Adrenal gland (tissue), 12 donors: ENCODE results near the gene TRDN. TPM values are rescaled to one million over a fixed set of nuclear protein-coding genes. Genes with fewer than 3 reads are reported as not detected.

ENCODE experiments used
- DNase-seq, 7 donors: peaks; one replicate each; pipeline ENCODE4 v3.0.0-alpha.2; 2019 to 2020
- H3K27ac ChIP-seq, 5 donors: fragments of 200-600 bp; sonication (generic) in 4 of 5; 1 replicate in 3 of 5; 2 replicates in 2 of 5; pipeline versions ENCODE4 v1.5.1 to v1.8.0; 2016 to 2020; ENCODE audit warnings: mild to moderate bottlenecking in 1 of 5
- H3K27me3 ChIP-seq: fragments of 200-600 bp; 2 replicates; pipeline ENCODE4 v1.8.0; 2021
- H3K36me3 ChIP-seq, 2 donors: fragments of 200-600 bp; replicated peaks in 1 of 2; 1 replicate in 1 of 2; 2 replicates in 1 of 2; pipeline versions ENCODE4 v1.5.1 to v1.8.0; 2018 to 2022
- H3K4me1 ChIP-seq, 2 donors: fragments of 200-600 bp; replicated peaks in 1 of 2; 1 replicate in 1 of 2; 2 replicates in 1 of 2; pipeline versions ENCODE4 v1.5.1 to v1.8.0; 2018 to 2021
- H3K4me3 ChIP-seq, 4 donors: fragments of 200-600 bp; sonication (generic) in 3 of 4; one replicate each; pipeline ENCODE4 v1.5.1; 2016 to 2018
- H3K9me3 ChIP-seq, 3 donors: fragments of 200-600 bp; sonication (generic) in 1 of 3; replicated peaks in 1 of 3; 1 replicate in 2 of 3; 2 replicates in 1 of 3; pipeline versions ENCODE4 v1.5.1 to v1.8.0; 2016 to 2021
- POLR2A ChIP-seq, 2 donors: fragments of 450-650 bp; IDR thresholded peaks; one replicate each; pipeline ENCODE4 v1.6.1; 2017; ENCODE audit warnings: antibody characterized with exemption in 2 of 2, mild to moderate bottlenecking in 2 of 2, moderate library complexity in 1 of 2
- WGBS, 4 donors: extraction: QIAGEN DNeasy Blood & Tissue Kit in 2 of 4; methylation state at CpG; one replicate each; pipeline versions ENCODE4 v1.1.5 to v1.1.7; 2013 to 2017; 5-methylcytosine and 5-hydroxymethylcytosine counted together
- intact Hi-C, 2 donors: fragments of 100-400 bp; cut with DNase I; formaldehyde crosslinking; loops; one replicate each; pipeline versions ENCODE4 v1.14.1 to v1.15.0; 2022 to 2023
- polyA plus RNA-seq, 3 donors: library from polyadenylated mRNA; stranded (reverse); fragments of 200-250 nt in 2 of 3; fragments of 350-450 nt in 1 of 3; fragmentation: Illumina TruSeq in 1 of 3; extraction: RNeasy Lipid Tissue Mini Kit (QIAGEN cat#74804) in 1 of 3; gene quantifications; one replicate each; pipeline ENCODE4 v1.2.3, GENCODE V29; 2013 to 2014
- total RNA-seq, 9 donors: library from RNA; depleted of rRNA in 4 of 9; stranded (reverse); fragments of >200 nt in 4 of 9; fragments of 120-200 nt in 1 of 9; fragmentation: NEBNext Ultra II Directional in 1 of 9; extraction: Animal tissue kit (Norgen Biotek cat#: 25700) in 1 of 9; gene quantifications; one replicate each; pipeline versions ENCODE4 v1.1.0 to v1.2.4, GENCODE V29; 2013 to 2023
- TF ChIP-seq, protein P1 (sequence below), 6 experiments: fragments of 450-650 bp in 4 of 6; fragments of 200-600 bp in 2 of 6; sonication (generic) in 1 of 6; IDR thresholded peaks; 1 replicate in 5 of 6; 2 replicates in 1 of 6; pipeline versions ENCODE4 v1.5.1 to v1.8.0; 2016 to 2021; ENCODE audit warnings: antibody characterized with exemption in 6 of 6, mild to moderate bottlenecking in 2 of 6, moderate library complexity in 1 of 6
- donor health status: healthy with polysubstance abuse.
- donor health status: Bipolar disorder and iron deficiency.
- donor health status: DM: yes; HTN: yes; CAD: no.
- donor health status: DM: no; HTN: no; CAD: no.
- donor health status: DM: no; HTN: no; CAD: no.
- donor health status: DM: yes; HTN: yes; CAD: no.

Gene TRDN
- total and polyA plus RNA-seq, 12 donors = 0.06 to 3.5 (median 0.54) TPM; not detected in 2

DNA sequence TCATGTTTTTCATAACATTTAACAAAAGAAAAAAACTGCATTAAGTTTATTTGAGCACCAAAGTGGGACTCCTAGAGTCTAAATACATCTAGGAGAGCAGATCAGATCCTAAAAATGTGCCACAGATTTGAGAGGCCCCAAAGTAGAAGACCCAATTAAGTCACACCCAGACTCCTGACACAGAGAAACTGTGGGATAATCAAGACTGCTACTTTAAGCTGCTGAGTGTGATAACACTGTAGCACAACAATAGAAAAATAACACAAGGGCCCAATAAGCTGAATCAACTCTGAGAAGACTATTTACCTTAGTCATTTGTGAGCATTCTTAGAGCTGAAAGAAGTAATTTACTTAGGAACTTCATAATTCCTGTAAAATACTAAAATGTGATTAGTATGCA is 26.0 kb downstream of the TRDN start:
- TF ChIP-seq POLR2A (IDR thresholded peaks at IDR 0.05) = no peak
- TF ChIP-seq, protein P1, sequence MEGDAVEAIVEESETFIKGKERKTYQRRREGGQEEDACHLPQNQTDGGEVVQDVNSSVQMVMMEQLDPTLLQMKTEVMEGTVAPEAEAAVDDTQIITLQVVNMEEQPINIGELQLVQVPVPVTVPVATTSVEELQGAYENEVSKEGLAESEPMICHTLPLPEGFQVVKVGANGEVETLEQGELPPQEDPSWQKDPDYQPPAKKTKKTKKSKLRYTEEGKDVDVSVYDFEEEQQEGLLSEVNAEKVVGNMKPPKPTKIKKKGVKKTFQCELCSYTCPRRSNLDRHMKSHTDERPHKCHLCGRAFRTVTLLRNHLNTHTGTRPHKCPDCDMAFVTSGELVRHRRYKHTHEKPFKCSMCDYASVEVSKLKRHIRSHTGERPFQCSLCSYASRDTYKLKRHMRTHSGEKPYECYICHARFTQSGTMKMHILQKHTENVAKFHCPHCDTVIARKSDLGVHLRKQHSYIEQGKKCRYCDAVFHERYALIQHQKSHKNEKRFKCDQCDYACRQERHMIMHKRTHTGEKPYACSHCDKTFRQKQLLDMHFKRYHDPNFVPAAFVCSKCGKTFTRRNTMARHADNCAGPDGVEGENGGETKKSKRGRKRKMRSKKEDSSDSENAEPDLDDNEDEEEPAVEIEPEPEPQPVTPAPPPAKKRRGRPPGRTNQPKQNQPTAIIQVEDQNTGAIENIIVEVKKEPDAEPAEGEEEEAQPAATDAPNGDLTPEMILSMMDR (IDR thresholded peaks at IDR 0.05) = no peak
- H3K36me3 ChIP-seq = no peaks in the 10 kb centered on the region
- H3K9me3 ChIP-seq = no peaks in the 10 kb centered on the region
- H3K27me3 ChIP-seq = no peaks in the 10 kb centered on the region
- no peak for DNase-seq
- intact Hi-C loops = no loop called here
- H3K27ac ChIP-seq = no peak overlapping the region
- H3K4me3 ChIP-seq = no peak overlapping the region
- no peaks in the 10 kb centered on the region for H3K4me1 ChIP-seq

DNA sequence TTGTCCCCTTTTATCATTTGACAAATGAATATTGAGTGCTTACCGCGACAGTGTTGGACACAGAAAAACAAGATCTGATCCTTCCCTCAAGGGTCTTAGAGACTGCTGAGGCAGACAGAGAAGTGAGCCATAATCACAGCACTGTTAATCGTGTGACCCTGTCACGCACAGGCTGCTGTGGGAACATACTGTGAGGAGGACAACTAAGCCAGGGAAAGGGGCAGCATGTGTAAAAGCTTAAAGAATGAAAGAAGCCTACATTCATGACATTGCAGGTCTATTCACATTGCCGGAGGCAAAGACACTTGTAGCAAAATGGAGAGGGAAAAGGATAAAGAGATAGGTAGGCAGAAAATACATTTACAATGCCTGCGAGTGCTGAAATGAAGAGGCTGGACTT is 32.7 kb downstream of the TRDN start:
- TF ChIP-seq, protein P1 (IDR thresholded peaks at IDR 0.05) = no peak
- no peak for TF ChIP-seq POLR2A (IDR thresholded peaks at IDR 0.05)
- Histone ChIP-seq H3K36me3 (no peaks in the 10 kb centered on the region), H3K4me3 (no peak overlapping the region), H3K27me3 (no peaks in the 10 kb centered on the region), H3K27ac (no peak overlapping the region), H3K9me3 (no peaks in the 10 kb centered on the region), H3K4me1 (no peaks in the 10 kb centered on the region)
- intact Hi-C loops = no loop called here
- no peak for DNase-seq
- 58 to 74% (median 64%) methylated on average over 6 of the region's 6 CpGs for WGBS, 4 donors

GRCh38 chr6:123598011-123598410 is 38.7 kb downstream of the TRDN start:
- no peak for DNase-seq
- no peaks in the 10 kb centered on the region for H3K36me3 ChIP-seq
- H3K9me3 ChIP-seq = no peaks in the 10 kb centered on the region
- no peaks in the 10 kb centered on the region for H3K27me3 ChIP-seq
- TF ChIP-seq, protein P1 (IDR thresholded peaks at IDR 0.05) = no peak
- intact Hi-C loops = no loop called here
- H3K4me1 ChIP-seq = no peaks in the 10 kb centered on the region
- WGBS, 4 donors = 89 to 93% (median 92%) methylated on average over 3 of the region's 3 CpGs
- H3K27ac ChIP-seq = no peak overlapping the region
- H3K4me3 ChIP-seq = no peak overlapping the region

DNA sequence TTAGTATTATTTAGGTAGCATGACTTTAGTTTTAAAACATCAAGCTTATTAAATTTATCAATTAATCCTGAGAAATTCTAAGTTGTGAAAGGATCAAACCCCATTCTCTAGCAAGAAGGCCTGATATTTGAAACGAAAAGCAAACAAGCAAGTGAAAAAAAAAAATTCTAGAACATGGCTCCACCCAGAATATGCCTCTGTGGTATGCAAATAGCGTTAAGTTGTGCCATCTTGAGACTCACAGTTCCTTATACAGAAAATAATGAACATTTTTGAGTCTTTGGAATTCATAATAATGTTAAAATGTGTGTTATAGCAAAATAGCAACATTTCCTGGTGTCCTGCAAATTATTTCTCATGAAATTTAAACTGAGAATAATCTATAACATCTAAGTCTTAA is 42.0 kb downstream of the TRDN start:
- no peaks in the 10 kb centered on the region for H3K36me3 ChIP-seq
- no peak overlapping the region for H3K4me3 ChIP-seq
- TF ChIP-seq, protein P1 (IDR thresholded peaks at IDR 0.05) = no peak
- no peak for TF ChIP-seq POLR2A (IDR thresholded peaks at IDR 0.05)
- WGBS, 4 donors = 83 to 89% (median 85%) methylated on average over 2 of the region's 2 CpGs
- no peaks in the 10 kb centered on the region for H3K27me3 ChIP-seq
- H3K27ac ChIP-seq = no peak overlapping the region
- H3K9me3 ChIP-seq = no peaks in the 10 kb centered on the region
- no peak for DNase-seq
- intact Hi-C loops = no loop called here
- no peaks in the 10 kb centered on the region for H3K4me1 ChIP-seq
